Sigmoid colon (tissue), 7 donors: Measurements from ENCODE around the gene CASP14. TPM values are rescaled to one million over a fixed set of nuclear protein-coding genes. Genes with fewer than 3 reads are reported as not detected.

Source experiments
- DNase-seq: peaks from one replicate; pipeline ENCODE4 v3.0.0-alpha.2; 2019
- H3K27ac ChIP-seq, 4 donors: fragments of 200-600 bp; sonication (generic); one replicate each; pipeline ENCODE4 v1.5.1; 2016 to 2019; ENCODE audit warnings: mild to moderate bottlenecking in 1 of 4
- H3K27me3 ChIP-seq, 3 donors: fragments of 200-600 bp; sonication (generic); one replicate each; pipeline ENCODE4 v1.5.1; 2019; ENCODE audit warnings: mild to moderate bottlenecking in 1 of 3
- H3K36me3 ChIP-seq, 4 donors: fragments of 200-600 bp; sonication (generic); one replicate each; pipeline ENCODE4 v1.5.1; 2016 to 2019
- H3K4me1 ChIP-seq, 4 donors: fragments of 200-600 bp; sonication (generic); one replicate each; pipeline ENCODE4 v1.5.1; 2017 to 2019
- H3K4me3 ChIP-seq, 4 donors: fragments of 200-600 bp; sonication (generic); one replicate each; pipeline ENCODE4 v1.5.1; 2017 to 2019; ENCODE audit warnings: mild to moderate bottlenecking in 2 of 4, moderate library complexity in 1 of 4
- H3K9me3 ChIP-seq, 4 donors: fragments of 200-600 bp in 3 of 4; sonication (generic) in 3 of 4; one replicate each; pipeline versions ENCODE4 v1.5.1 to v1.6.1; 2013 to 2019
- EP300 ChIP-seq, 4 donors: sonication (generic); formaldehyde crosslinking; IDR thresholded peaks; one replicate each; pipeline ENCODE4 v1.6.1; 2017; ENCODE audit warnings: antibody characterized with exemption in 4 of 4
- POLR2A ChIP-seq, 2 donors: fragments of 450-650 bp; IDR thresholded peaks; one replicate each; pipeline ENCODE4 v1.6.1; 2016; ENCODE audit warnings: antibody characterized with exemption in 2 of 2, mild to moderate bottlenecking in 2 of 2, moderate library complexity in 2 of 2
- POLR2AphosphoS5 ChIP-seq, 4 donors: sonication (generic); formaldehyde crosslinking; IDR thresholded peaks; one replicate each; pipeline ENCODE4 v1.6.1; 2017; ENCODE audit warnings: antibody characterized with exemption in 4 of 4
- WGBS, 2 donors: extraction: QIAGEN DNeasy Blood & Tissue Kit; methylation state at CpG; one replicate each; pipeline ENCODE4 v1.1.7; 2013; 5-methylcytosine and 5-hydroxymethylcytosine counted together
- intact Hi-C: fragments of 100-400 bp; cut with DNase I; formaldehyde crosslinking; loops from one replicate; pipeline ENCODE4 v1.15.1; 2023
- polyA plus RNA-seq, 3 donors: library from polyadenylated mRNA; stranded (reverse); fragments of 200-250 nt; gene quantifications; one replicate each; pipeline ENCODE4 v1.2.3, GENCODE V29; 2013
- total RNA-seq, 4 donors: library from RNA; depleted of rRNA; stranded (reverse); fragments of >200 nt; gene quantifications; one replicate each; pipeline ENCODE4 v1.1.0, GENCODE V29; 2016
- TF ChIP-seq, protein P1 (sequence below), 4 experiments: fragments of 450-650 bp in 3 of 4; fragments of 200-600 bp in 1 of 4; IDR thresholded peaks; one replicate each; pipeline ENCODE4 v1.5.1; 2016 to 2019; ENCODE audit warnings: antibody characterized with exemption in 4 of 4, mild to moderate bottlenecking in 3 of 4, moderate library complexity in 2 of 4
- donor health status: healthy with polysubstance abuse.
- donor health status: Bipolar disorder and iron deficiency.
- donor health status: healthy.

CASP14 gene
- total and polyA plus RNA-seq, 7 donors, result not detected

DNA sequence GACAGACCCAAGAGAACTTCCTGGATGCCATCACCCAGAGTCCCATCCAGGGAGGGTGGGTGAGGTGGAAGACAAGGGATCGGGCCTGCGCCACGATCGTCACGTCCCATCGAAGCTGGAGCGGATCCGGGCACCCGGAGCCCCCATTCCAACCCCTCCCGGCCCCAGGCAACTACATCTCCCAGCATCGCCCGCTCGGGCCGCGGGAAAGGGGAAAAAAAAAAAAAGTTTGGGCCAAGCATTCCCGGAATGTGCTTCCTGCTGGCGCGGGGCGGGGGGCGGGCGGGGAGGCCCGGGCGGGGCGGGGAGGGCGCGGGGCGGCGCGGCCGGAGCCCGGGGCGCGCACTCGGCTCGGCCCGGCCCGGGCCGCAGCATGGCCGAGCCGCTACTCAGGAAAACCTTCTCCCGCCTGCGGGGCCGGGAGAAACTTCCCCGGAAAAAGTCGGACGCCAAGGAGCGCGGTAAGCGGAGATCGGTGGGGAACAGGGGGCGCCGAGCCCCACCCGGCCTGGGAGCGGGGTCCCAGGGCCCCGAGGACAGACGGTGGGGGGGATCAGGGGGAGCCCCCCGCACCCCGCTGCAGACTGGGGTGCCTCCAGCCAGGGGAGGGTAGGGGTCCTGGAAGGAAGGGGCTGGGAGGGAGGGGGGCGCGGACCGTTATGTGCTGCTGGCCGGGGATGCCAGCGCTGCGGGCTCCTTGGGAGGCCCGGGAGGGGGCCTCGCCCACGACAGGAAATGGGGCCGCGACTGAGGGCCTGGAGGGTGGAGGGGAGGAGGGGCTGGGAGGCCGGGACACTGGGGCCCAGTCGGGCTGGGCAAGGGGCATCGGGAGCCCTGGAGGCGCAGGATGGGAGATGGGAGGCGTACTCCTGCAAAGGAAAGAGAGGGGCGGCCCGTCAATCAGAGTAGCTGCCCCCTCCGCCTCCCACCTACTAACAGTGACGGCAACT is 58.1 kb downstream of the CASP14 start, which contains the start of gene SYDE1:
TSS of gene SYDE1 (plus strand) at position 341 of the 950 bp plus-strand sequence. CDS start at position 374, 33 bp downstream.
- Histone ChIP-seq H3K27me3 (no peaks in the 10 kb centered on the region), H3K4me1 (peaks cover 0 to 21% (median 18%) of the 10 kb centered on the region in 4 donors), H3K27ac (peak within 1 kb of the TSS; percentile 93 to 99 (median 96)), H3K4me3 (peak within 1 kb of the TSS; percentile 89 to 99 (median 94)), H3K9me3 (peaks cover 3 to 8% (median 4%) of the 10 kb centered on the region in 4 donors), H3K36me3 (peaks cover 8 to 34% (median 26%) of the 10 kb centered on the region in 4 donors)
- WGBS, 2 donors, result 2 to 3% methylated on average over 78 of the region's 78 CpGs
- TF ChIP-seq POLR2AphosphoS5 (IDR thresholded peaks at IDR 0.05) (peak in 3 of 4 donors; percentile 41 to 74 (median 70)), EP300 (IDR thresholded peaks at IDR 0.05) (no peak), POLR2A (IDR thresholded peaks at IDR 0.05) (peak in 1 of 2 donors; percentile 32)
- TF ChIP-seq, protein P1, sequence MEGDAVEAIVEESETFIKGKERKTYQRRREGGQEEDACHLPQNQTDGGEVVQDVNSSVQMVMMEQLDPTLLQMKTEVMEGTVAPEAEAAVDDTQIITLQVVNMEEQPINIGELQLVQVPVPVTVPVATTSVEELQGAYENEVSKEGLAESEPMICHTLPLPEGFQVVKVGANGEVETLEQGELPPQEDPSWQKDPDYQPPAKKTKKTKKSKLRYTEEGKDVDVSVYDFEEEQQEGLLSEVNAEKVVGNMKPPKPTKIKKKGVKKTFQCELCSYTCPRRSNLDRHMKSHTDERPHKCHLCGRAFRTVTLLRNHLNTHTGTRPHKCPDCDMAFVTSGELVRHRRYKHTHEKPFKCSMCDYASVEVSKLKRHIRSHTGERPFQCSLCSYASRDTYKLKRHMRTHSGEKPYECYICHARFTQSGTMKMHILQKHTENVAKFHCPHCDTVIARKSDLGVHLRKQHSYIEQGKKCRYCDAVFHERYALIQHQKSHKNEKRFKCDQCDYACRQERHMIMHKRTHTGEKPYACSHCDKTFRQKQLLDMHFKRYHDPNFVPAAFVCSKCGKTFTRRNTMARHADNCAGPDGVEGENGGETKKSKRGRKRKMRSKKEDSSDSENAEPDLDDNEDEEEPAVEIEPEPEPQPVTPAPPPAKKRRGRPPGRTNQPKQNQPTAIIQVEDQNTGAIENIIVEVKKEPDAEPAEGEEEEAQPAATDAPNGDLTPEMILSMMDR (IDR thresholded peaks at IDR 0.05), result no peak
- intact Hi-C loops, result loop anchor here (2.0 to 5.0 kb wide), 4 partner anchors 17 to 345 kb away; a partner anchor contains a TSS
- DNase-seq, result peak; percentile 80

Other genes with a start within 250 kb of the CASP14 start
- not detected for gene OR7A5, start 214.3 kb upstream of the CASP14 start, total RNA-seq
- gene OR7A5, start 214.3 kb upstream of the CASP14 start, polyA plus RNA-seq, result not detected
- under 1 TPM in 2 of 4 donors, not detected in 2; under 0.01 TPM for gene OR7C1, start 214.3 kb upstream of the CASP14 start, total RNA-seq
- gene OR7C1, start 214.3 kb upstream of the CASP14 start, polyA plus RNA-seq, result under 1 TPM in 1 of 3 donors, not detected in 2; under 0.01 TPM
- not detected for gene OR7A10, start 200.6 kb upstream of the CASP14 start, total RNA-seq
- not detected for gene OR7A10, start 200.6 kb upstream of the CASP14 start, polyA plus RNA-seq
- not detected for gene OR7A17, start 163.3 kb upstream of the CASP14 start, total RNA-seq
- not detected for gene OR7A17, start 163.3 kb upstream of the CASP14 start, polyA plus RNA-seq
- gene OR7C2, start 108.0 kb upstream of the CASP14 start, total RNA-seq, result not detected
- gene OR7C2, start 108.0 kb upstream of the CASP14 start, polyA plus RNA-seq, result not detected
- not detected for gene SLC1A6, start 69.6 kb upstream of the CASP14 start, total RNA-seq
- under 1 TPM in 1 of 3 donors, not detected in 2; 0.06 TPM for gene SLC1A6, start 69.6 kb upstream of the CASP14 start, polyA plus RNA-seq
- gene OR1I1, start 32.7 kb downstream of the CASP14 start, total RNA-seq, result not detected
- not detected for gene OR1I1, start 32.7 kb downstream of the CASP14 start, polyA plus RNA-seq
- 10 to 100 TPM; 29.6 to 39.9 (median 35.8) TPM for gene SYDE1, start 57.9 kb downstream of the CASP14 start, total RNA-seq
- 1 to 10 TPM; 1.2 to 5.6 (median 4.8) TPM for gene SYDE1, start 57.9 kb downstream of the CASP14 start, polyA plus RNA-seq
- gene NOTCH3, start 151.5 kb downstream of the CASP14 start, total RNA-seq, result 10 to 100 TPM in 1 of 4 donors, 1 to 10 TPM in 3; 2.8 to 15.0 (median 5.1) TPM
- 1 to 10 TPM in 1 of 3 donors, under 1 TPM in 2; under 0.01 to 9.1 (median 0.46) TPM for gene NOTCH3, start 151.5 kb downstream of the CASP14 start, polyA plus RNA-seq
- not detected for gene EPHX3, start 183.0 kb downstream of the CASP14 start, total RNA-seq
- under 1 TPM in 2 of 3 donors, not detected in 1; 0.46 to 0.73 TPM for gene EPHX3, start 183.0 kb downstream of the CASP14 start, polyA plus RNA-seq